DND-41 (cell line): ENCODE data around the gene BMP7.

Source experiments
- EZH2 ChIP-seq: IDR thresholded peaks from 3 replicates; pipeline ENCODE4 v1.6.1; 2012; ENCODE audit warnings: borderline replicate concordance, low read depth, mild to moderate bottlenecking, moderate library complexity, low read length, inconsistent platforms; ENCODE audit not compliant: severe bottlenecking
- TF ChIP-seq, protein P1 (sequence below): IDR thresholded peaks from 2 replicates; pipeline ENCODE4 v1.5.1; 2012; ENCODE audit warnings: borderline replicate concordance, low read length, moderate library complexity, mild to moderate bottlenecking; ENCODE audit not compliant: poor library complexity, severe bottlenecking; ENCODE audit errors: extremely low read depth

DNA sequence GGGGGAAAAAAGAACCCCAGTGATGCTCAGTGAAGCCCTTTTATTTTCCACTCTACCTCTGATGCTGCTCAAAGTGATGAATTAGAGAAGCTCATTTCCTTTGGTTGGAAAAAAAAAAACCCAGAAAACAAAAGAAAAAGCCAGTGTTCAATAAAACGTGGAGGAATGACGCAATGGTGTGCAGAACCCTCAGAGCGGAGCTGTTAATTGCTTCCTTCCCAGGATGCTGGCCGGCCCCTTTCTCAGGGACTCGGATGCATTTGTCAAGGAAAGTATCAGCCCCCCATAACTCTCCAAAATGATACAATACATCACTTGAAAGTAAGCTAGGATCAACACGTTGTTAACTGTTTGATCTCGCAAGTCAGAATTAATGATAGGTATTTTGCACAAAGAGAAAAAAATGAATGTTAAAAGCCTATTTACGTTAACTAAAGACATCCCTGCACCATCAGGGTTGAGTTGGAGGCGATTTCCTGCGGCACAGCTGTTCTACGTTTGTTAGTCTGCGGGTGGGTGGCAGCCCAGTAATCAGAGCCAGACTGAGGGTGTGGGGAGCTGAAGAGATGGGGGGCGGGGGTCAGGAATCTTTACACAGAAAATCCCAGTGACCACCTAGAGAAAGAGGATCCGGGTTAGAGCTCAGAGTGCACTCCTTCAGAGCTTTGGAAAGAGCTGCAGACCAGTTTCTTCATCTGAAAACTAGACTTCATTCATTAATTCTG lies 132.4 kb downstream of the BMP7 start:
- TF ChIP-seq, protein P1, sequence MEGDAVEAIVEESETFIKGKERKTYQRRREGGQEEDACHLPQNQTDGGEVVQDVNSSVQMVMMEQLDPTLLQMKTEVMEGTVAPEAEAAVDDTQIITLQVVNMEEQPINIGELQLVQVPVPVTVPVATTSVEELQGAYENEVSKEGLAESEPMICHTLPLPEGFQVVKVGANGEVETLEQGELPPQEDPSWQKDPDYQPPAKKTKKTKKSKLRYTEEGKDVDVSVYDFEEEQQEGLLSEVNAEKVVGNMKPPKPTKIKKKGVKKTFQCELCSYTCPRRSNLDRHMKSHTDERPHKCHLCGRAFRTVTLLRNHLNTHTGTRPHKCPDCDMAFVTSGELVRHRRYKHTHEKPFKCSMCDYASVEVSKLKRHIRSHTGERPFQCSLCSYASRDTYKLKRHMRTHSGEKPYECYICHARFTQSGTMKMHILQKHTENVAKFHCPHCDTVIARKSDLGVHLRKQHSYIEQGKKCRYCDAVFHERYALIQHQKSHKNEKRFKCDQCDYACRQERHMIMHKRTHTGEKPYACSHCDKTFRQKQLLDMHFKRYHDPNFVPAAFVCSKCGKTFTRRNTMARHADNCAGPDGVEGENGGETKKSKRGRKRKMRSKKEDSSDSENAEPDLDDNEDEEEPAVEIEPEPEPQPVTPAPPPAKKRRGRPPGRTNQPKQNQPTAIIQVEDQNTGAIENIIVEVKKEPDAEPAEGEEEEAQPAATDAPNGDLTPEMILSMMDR = no peak
- TF ChIP-seq EZH2 = no peak
